ENCODE measurements around the gene TMEM138. TPM values are rescaled to one million over a fixed set of nuclear protein-coding genes. Genes with fewer than 3 reads are reported as not detected.
A peak's percentile ranks its signal among the peaks of the same experiment; 100 is the strongest.

The TMEM138 gene
- total and polyA plus RNA-seq, 2 of the 13 experiments (the other 11 are each of a cell fraction or from before 2014, with no cell fraction given): 43.5 to 61.0 TPM

GRCh38 chr11:61369372-61370348 lies 7.5 kb downstream of the TMEM138 start (continued):
- TF ChIP-seq ZFX (CRISPR knock-in tag; IDR thresholded peaks at IDR 0.05; ENCODE audit: low read depth) (0 out of 2 replicates have a peak, but pooled peaks have one; percentile 35), ISL2 (CRISPR knock-in tag; IDR thresholded peaks at IDR 0.05) (peak; percentile 34; the same call in 1 of the 2 replicates), HDAC2 (CRISPR knock-in tag; IDR thresholded peaks at IDR 0.05) (peak; percentile 73), NFIC (IDR thresholded peaks at IDR 0.05; ENCODE audit: low read length) (peak; percentile 60), ZSCAN30 (CRISPR knock-in tag; IDR thresholded peaks at IDR 0.05) (no peak), XRCC5 (optimal IDR thresholded peaks at IDR 0.05; ENCODE audit: low read length) (no peak), GATAD1 (CRISPR knock-in tag; IDR thresholded peaks at IDR 0.05) (peak; percentile 32; the same call in 1 of the 2 replicates), REST (IDR thresholded peaks at IDR 0.05; ENCODE audit: borderline replicate concordance in 1 of 2, low read depth in 1 of 2, low read length in 2 of 2) (no peak), ZNF672 (CRISPR knock-in tag; IDR thresholded peaks at IDR 0.05) (0 out of 2 replicates have a peak, but pooled peaks have one; percentile 57), ZBTB3 (CRISPR knock-in tag; IDR thresholded peaks at IDR 0.05; ENCODE audit: borderline replicate concordance, low read depth) (peak; percentile 98; the same call in 1 of the 2 replicates), TAF15 (IDR thresholded peaks at IDR 0.05; ENCODE audit: low read depth, low read length, poor library complexity, severe bottlenecking) (no peak), ZMYM3 (CRISPR knock-in tag; IDR thresholded peaks at IDR 0.05) (peak; percentile 57; the same call in 1 of the 2 replicates), NR2F6 (IDR thresholded peaks at IDR 0.05) (peak; percentile 66), NR2F6 (CRISPR knock-in tag; IDR thresholded peaks at IDR 0.05) (peak; percentile 82), MBNL3 (CRISPR knock-in tag; conservative IDR thresholded peaks at IDR 0.05) (no peak), PITX1 (CRISPR knock-in tag; IDR thresholded peaks at IDR 0.05) (0 out of 2 replicates have a peak, but pooled peaks have one; percentile 40), CBFB (CRISPR knock-in tag; IDR thresholded peaks at IDR 0.05) (peak; percentile 45; the same call in 1 of the 2 replicates), HIVEP1 (CRISPR knock-in tag; IDR thresholded peaks at IDR 0.05) (no peak), MEF2D (CRISPR knock-in tag; IDR thresholded peaks at IDR 0.05) (peak; percentile 51; the same call in 1 of the 2 replicates), SIX4 (CRISPR knock-in tag; IDR thresholded peaks at IDR 0.05) (peak; percentile 47; the same call in 1 of the 2 replicates), PAF1 (CRISPR knock-in tag; IDR thresholded peaks at IDR 0.05) (no peak), ZNF136 (CRISPR knock-in tag; IDR thresholded peaks at IDR 0.05; ENCODE audit: low read depth) (no peak), ZNF569 (CRISPR knock-in tag; IDR thresholded peaks at IDR 0.05; ENCODE audit: borderline replicate concordance) (0 out of 2 replicates have a peak, but pooled peaks have one; percentile 31), ZNF282 (IDR thresholded peaks at IDR 0.05; ENCODE audit: partially characterized antibody) (no peak), KDM6A (CRISPR knock-in tag; IDR thresholded peaks at IDR 0.05; ENCODE audit: low read depth) (peak; percentile 33; the same call in 1 of the 2 replicates), THAP11 (CRISPR knock-in tag; IDR thresholded peaks at IDR 0.05) (peak; percentile 52; the same call in 1 of the 2 replicates)
- TF ChIP-seq, protein P1, sequence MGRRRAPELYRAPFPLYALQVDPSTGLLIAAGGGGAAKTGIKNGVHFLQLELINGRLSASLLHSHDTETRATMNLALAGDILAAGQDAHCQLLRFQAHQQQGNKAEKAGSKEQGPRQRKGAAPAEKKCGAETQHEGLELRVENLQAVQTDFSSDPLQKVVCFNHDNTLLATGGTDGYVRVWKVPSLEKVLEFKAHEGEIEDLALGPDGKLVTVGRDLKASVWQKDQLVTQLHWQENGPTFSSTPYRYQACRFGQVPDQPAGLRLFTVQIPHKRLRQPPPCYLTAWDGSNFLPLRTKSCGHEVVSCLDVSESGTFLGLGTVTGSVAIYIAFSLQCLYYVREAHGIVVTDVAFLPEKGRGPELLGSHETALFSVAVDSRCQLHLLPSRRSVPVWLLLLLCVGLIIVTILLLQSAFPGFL (CRISPR knock-in tag; IDR thresholded peaks at IDR 0.05): no peak
